22Rv1 (cell line): ENCODE data around the gene KASH5.

Source experiments
- ZFX ChIP-seq: fragments of 450-650 bp; IDR thresholded peaks from 2 replicates; pipeline ENCODE4 v1.6.1; 2017; ENCODE audit warnings: antibody characterized with exemption, borderline replicate concordance
- TF ChIP-seq, protein P1 (sequence below): fragments of 450-650 bp; IDR thresholded peaks from 2 replicates; pipeline ENCODE4 v1.5.1; 2017; ENCODE audit warnings: mild to moderate bottlenecking

GRCh38 chr19:49347835-49348234, 40.2 kb upstream of the KASH5 start:
- TF ChIP-seq, protein P1, sequence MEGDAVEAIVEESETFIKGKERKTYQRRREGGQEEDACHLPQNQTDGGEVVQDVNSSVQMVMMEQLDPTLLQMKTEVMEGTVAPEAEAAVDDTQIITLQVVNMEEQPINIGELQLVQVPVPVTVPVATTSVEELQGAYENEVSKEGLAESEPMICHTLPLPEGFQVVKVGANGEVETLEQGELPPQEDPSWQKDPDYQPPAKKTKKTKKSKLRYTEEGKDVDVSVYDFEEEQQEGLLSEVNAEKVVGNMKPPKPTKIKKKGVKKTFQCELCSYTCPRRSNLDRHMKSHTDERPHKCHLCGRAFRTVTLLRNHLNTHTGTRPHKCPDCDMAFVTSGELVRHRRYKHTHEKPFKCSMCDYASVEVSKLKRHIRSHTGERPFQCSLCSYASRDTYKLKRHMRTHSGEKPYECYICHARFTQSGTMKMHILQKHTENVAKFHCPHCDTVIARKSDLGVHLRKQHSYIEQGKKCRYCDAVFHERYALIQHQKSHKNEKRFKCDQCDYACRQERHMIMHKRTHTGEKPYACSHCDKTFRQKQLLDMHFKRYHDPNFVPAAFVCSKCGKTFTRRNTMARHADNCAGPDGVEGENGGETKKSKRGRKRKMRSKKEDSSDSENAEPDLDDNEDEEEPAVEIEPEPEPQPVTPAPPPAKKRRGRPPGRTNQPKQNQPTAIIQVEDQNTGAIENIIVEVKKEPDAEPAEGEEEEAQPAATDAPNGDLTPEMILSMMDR: no peak
- no peak for TF ChIP-seq ZFX
